HG03520 (cell line): ENCODE measurements around the gene STARD4.

Source experiments
- ATAC-seq: cut with Tn5 transposase; IDR thresholded peaks from one replicate; pipeline ENCODE4 v1.9.1; 2021; ENCODE audit warnings: mild to moderate bottlenecking, moderate library complexity; ENCODE audit not compliant: unreplicated experiment

Gene STARD4

GRCh38 chr5:111512375-111513130 is at the start of gene STARD4:
Gene STARD4, minus strand, starts transcription at chr5:111512535. Its CDS starts 5,102 bp downstream, at chr5:111507433.
- peak; percentile 87 for ATAC-seq

- no peak for ATAC-seq
Observed at GRCh38 chr5:111559680-111560079, 47.3 kb upstream of the STARD4 start.

- ATAC-seq: no peak
Observed at GRCh38 chr5:111557686-111558085, 45.4 kb upstream of the STARD4 start.

GRCh38 chr5:111557111-111557510 is 44.8 kb upstream of the STARD4 start:
- no peak for ATAC-seq

GRCh38 chr5:111556501-111556900 is 44.2 kb upstream of the STARD4 start:
- no peak for ATAC-seq

GRCh38 chr5:111555760-111556159 is 43.4 kb upstream of the STARD4 start:
- ATAC-seq: no peak

- ATAC-seq: no peak
Observed at GRCh38 chr5:111553868-111554267, 41.5 kb upstream of the STARD4 start.

- ATAC-seq: no peak
Observed at GRCh38 chr5:111552896-111553295, 40.6 kb upstream of the STARD4 start.

GRCh38 chr5:111552492-111552891 is 40.2 kb upstream of the STARD4 start:
- no peak for ATAC-seq

- no peak for ATAC-seq
Observed at GRCh38 chr5:111551569-111552275, 39.4 kb upstream of the STARD4 start.

GRCh38 chr5:111551161-111551560 is 38.8 kb upstream of the STARD4 start:
- ATAC-seq: no peak

- ATAC-seq: peak; percentile 83
Observed at GRCh38 chr5:111550282-111551020, 38.1 kb upstream of the STARD4 start.

GRCh38 chr5:111548992-111549649 is 36.8 kb upstream of the STARD4 start:
- ATAC-seq: no peak

- ATAC-seq: no peak
Observed at GRCh38 chr5:111548348-111548950, 36.1 kb upstream of the STARD4 start.

GRCh38 chr5:111545031-111545430 is 32.7 kb upstream of the STARD4 start:
- no peak for ATAC-seq

GRCh38 chr5:111537141-111538024 is 25.0 kb upstream of the STARD4 start:
- no peak for ATAC-seq

GRCh38 chr5:111535879-111536549 is 23.7 kb upstream of the STARD4 start:
- no peak for ATAC-seq

- ATAC-seq: no peak
Observed at GRCh38 chr5:111532886-111533582, 20.7 kb upstream of the STARD4 start.
